Activated CD8-positive, alpha-beta memory T cell treated with anti-CD3 and anti-CD28 coated beads, Interleukin-2, amount 50 U/mL, for 24 hours (primary cell): ENCODE data around the gene PMM1.
"Not testable (repeated sequence)": the region's sequence is repeated elsewhere in the genome, so short reads cannot be mapped to it uniquely, and the experiment has no call there.

Source experiments
- DNase-seq: peaks from one replicate; pipeline ENCODE4 v3.0.0-alpha.2; 2020; ENCODE audit errors: extremely low read depth

The PMM1 gene

GRCh38 chr22:41596776-41597634, 7.4 kb upstream of the PMM1 start:
- DNase-seq: no peak

GRCh38 chr22:41595703-41596102, 6.1 kb upstream of the PMM1 start:
- no peak for DNase-seq

- DNase-seq: not testable (repeated sequence)
Observed at GRCh38 chr22:41593336-41593960, 3.8 kb upstream of the PMM1 start.

DNA sequence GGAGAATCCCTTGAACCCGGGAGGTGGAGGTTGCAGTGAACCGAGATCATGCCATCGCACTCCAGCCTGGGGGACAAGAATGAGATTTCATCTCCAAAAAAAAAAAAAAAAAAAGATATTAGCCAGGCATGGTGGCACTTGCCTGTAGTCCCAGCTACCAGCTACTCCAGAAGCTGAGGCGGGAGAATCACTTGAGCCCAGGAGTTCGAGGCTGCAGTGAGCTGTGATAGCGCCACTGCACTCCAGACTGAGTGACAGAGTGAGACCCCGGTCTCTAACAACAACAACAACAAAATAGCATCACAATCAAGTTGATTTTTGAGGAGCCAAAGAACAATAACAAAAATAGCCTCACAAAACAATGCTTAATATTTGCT, 2.3 kb downstream of the PMM1 start:
- no peak for DNase-seq

DNA sequence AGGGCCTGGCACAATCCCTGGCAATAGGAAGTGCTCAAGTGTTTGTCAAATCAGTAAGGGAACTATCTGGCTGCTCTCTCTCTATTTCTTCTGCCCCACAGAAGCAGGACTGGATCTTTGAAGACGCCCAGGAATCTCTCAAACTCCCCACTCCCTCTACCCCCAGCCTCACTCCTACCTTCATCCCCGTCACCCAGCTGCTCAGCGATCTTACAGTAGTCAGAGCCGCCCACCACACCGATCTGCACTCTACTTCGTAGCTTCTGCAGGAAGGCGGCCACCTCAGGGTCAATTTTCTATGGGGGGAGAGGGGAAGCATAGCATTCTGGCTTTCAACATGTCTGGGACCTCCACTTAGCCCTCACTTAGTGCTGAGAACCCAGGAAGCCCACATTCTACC, 3.7 kb downstream of the PMM1 start:
- DNase-seq: no peak

- DNase-seq: no peak
Observed at GRCh38 chr22:41584881-41585280, 4.8 kb downstream of the PMM1 start.

DNA sequence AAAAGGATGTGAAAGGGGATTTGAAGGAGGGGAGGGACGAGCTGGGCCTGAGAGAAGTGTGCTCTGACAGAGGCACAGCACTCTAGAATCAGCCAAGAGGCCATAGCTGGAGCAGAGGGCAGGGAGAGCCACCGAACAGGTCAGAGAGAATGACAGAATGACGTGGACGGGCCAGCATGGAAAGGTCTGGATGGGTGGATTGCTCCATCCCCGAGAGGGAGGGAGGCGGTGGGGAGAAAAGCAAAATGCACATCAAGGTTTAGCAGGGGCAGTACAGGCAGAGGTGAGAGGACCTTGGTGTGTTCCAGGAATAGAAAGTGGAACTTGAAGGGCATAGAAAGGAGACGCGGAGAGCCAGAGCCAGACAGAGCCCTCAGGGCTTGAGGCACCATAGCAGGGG, 6.9 kb downstream of the PMM1 start:
- DNase-seq: no peak

- DNase-seq: no peak
Observed at GRCh38 chr22:41579997-41580355, 9.7 kb downstream of the PMM1 start.

DNA sequence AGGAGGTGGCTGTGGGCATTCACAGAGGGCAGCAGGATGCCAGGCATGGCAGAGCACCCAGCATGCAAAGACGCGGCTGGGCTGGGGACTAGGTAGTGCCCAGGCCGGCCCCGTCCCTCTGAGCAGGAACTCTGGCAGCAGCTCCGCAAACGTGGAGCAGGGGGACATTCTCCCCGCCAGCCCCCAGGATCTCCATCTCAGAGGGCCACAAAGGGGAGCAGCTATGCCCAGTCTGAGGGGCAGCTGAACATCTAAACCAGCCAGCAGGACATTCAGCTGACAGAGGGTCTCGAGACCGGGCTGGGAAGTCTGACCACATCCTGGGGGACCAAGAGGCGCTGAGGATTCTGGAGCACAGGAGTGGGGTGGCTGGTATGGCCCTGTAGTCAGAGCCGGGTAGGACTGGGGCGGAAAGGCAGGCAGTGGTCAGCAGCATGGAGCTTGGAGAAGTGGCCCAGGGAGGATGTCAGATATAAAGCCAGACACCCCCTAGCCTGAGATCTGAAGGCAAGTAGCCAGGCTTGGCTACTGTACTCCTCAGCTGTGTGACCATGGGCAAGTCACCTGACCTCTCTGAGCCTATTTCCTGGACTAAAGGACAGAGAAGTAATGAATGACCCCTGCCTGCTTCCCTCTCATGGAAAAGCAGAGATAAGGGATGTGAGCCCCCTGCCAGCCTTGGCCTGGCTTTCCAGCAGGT, 10.2 kb downstream of the PMM1 start:
- DNase-seq: no peak

GRCh38 chr22:41578818-41579217, 10.8 kb downstream of the PMM1 start:
- DNase-seq: no peak

- no peak for DNase-seq
Observed at GRCh38 chr22:41578114-41578513, 11.5 kb downstream of the PMM1 start.

DNA sequence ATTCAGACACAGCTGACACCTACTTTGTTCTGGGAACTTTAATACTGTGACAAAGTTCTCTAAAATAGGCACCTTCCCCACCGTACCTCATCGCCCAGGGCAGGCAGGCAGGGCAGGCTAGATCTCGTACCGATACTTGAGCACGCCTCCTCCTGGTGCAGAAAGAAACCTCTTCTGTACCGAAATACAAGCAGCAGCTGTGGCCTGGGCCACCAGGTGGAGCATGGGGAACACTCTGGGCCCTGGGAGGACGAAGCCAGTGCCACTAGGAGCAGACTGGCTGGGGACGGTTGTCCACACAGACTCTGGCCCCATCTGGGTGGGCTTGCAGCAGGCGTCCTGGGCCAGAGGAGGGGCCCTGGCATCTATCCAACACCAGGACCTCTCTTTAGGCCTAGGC, 12.8 kb downstream of the PMM1 start:
- no peak for DNase-seq

DNA sequence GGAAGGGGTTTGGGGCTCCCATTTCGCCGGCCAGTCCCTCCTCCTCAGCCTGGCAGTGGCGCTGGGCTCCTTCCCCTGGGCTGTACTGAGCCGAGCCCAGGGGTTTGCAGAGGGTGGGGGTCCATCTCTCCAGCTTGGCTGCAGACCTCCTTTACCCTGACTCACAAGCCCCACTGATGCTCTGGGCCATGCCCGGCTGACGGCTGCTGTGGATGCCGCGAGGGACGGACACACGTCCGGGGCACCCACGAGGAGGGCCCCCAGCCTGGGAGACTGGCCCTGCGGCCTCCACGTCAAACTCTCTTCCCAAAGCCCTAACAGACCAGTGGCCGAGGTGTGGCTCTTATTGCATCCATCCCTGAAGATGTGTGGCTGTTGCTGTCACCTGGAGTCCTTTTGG, 14.1 kb downstream of the PMM1 start:
- DNase-seq: no peak

DNA sequence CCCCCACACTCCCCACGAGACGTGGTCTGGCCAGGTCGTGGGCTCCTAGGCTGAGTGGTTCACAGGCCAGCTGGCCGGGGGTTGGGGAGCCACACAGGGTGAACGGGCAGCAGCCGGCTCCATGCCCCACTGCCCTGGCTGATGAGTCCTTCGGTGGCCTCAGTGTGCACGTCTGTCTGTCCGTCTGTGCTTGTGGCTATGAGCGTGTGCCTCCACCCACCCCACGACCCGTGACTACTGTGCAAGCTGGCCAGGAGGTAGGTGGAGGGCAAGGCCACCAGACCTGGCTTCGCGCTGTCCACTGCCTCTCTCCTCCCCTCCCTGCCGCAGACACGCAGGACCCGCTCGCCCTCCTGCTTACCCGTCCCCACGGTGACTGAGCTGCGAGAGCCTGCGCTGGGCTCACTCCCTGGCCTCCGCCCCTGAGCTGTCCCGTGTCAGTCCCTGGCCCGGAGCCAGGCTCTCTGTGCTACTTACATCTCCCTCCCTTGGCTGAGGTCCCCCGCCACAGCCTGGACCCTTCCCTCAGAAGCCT, 14.7 kb downstream of the PMM1 start:
- no peak for DNase-seq

- no peak for DNase-seq
Observed at GRCh38 chr22:41573677-41574076, 16.0 kb downstream of the PMM1 start.

- DNase-seq: not testable (repeated sequence)
Observed at GRCh38 chr22:41572305-41572704, 17.3 kb downstream of the PMM1 start.

DNA sequence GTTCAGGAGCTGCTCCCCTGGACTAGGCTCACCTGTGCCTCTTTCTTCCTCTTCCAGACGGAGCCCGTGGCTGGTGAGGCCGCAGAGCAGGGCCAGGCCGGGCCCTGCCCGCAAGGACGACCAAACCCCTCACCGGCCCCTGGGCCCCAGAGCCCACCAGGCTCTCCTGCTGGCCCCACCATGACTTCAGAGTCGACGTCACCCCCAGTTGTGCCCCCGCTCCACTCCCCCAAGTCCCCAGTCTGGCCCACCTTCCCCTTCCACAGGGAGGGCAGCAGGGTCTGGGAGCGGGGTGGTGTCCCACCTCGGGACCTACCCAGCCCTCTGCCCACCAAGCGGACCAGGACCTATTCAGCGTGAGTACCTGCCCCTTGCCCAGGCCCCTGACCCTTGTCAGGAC, 17.9 kb downstream of the PMM1 start:
- no peak for DNase-seq

DNA sequence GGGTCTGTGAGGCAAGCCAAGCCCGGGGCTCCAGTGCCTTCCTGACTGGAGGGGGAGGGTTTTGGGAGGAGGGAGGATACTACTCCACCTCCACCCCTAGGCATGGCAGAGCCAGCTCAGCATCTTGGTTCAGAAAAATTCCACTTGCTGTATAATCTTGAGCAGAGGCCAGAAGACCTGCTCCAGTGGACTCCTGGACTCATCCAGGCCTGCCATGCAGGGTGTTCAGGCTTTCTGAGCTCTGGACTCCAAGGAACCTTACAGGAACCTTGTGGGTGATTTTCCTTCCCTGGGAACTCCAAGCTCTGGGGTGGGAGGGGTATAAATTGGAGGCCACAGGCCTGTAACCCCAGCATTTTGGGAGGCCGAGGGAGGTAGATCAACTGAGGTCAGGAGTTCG, 19.4 kb downstream of the PMM1 start:
- no peak for DNase-seq

GRCh38 chr22:41568811-41569210, 20.8 kb downstream of the PMM1 start:
- DNase-seq: no peak

- DNase-seq: no peak
Observed at GRCh38 chr22:41567512-41567768, 22.2 kb downstream of the PMM1 start.

DNA sequence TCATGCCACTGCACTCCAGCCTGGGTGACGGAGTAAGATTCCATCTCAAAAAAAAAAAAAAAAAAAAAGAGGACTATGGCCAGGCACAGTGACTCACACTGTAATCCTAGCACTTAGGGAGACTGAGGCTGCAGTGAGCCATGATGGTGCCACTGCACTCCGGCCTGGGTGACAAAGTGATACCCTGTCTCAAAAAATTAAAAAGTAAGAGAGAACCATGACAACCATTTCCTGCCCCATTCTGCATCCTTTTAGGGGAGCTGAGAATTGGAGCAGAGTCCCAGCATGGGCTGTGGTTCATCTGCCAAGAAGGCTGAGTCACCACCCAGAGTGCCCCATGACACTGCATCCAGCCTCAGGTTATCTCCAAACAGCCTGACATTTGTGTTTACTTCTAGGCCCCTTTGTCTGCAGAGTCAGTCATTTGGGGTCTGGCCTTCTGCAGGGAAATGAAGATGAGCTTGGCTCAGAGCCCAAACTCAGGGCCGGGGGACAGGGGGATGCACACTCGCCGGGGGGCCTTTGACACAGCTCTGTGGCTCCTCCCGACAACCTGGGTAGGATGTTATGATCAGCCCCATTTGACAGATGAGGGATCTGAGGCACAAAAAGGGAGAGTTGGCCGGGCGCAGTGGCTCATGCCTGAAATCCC, 24.1 kb downstream of the PMM1 start:
- no peak for DNase-seq

GRCh38 chr22:41564563-41564962, 25.1 kb downstream of the PMM1 start:
- DNase-seq: no peak
